ENCODE results near the gene ZNF695.
A peak's percentile ranks its signal among the peaks of the same experiment; 100 is the strongest.
"Not testable (repeated sequence)": the region's sequence is repeated elsewhere in the genome, so short reads cannot be mapped to it uniquely, and the experiment has no call there.

The ZNF695 gene

DNA sequence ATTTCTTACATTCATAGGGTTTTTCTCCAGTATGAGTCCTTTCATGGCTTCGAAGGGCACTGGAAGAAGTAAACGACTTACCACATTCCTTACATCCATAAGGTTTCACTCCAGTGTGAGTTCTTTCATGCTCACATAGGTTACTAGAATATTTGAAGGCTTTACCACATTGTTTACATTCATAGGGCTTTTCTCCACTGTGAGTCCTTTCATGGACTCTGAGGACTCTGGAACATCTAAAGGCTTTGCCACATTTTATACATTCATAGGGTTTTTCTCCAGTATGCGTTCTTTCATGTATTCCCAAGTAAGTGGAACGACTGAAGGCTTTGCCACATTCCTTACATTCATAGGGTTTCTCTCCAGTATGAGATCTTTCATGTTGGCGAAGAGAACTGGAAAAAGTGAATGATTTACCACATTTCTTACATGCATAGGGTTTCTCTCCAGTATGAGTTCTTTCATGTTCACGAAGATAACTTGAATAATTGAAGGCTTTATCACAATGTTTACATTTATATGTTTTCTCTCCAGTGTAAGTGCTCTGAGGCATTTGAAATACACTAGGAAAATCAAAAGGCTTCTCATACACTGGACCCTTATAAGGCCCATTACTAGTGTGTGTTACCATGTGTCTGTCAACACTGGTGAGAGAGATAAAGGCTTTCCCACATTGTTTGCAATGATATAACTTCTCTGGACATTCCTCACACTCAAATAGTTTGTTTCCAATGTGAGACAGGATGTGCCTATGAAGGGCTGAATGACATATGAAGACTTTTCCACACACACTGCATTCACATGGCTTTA, 29.9 kb upstream of the ZNF695 start:
- Histone ChIP-seq H3K4me3 (no peak overlapping the region), H3K27ac (no peak overlapping the region)
- TF ChIP-seq CTCF (IDR thresholded peaks at IDR 0.05): no peak
- DNase-seq (ENCODE audit: low spot score): no peak

- not testable (repeated sequence) for DNase-seq (ENCODE audit: low spot score); H3K4me3 ChIP-seq; H3K27ac ChIP-seq
Observed at GRCh38 chr1:247032306-247032705, 24.4 kb upstream of the ZNF695 start.

- DNase-seq (ENCODE audit: low spot score); H3K27ac ChIP-seq; H3K4me3 ChIP-seq: not testable (repeated sequence)
Observed at GRCh38 chr1:247024658-247025057, 16.8 kb upstream of the ZNF695 start.

GRCh38 chr1:247013391-247013790, 5.5 kb upstream of the ZNF695 start:
- H3K4me3 ChIP-seq: no peak overlapping the region
- TF ChIP-seq CTCF (IDR thresholded peaks at IDR 0.05): no peak
- H3K27ac ChIP-seq: no peak overlapping the region
- no peak for DNase-seq (ENCODE audit: low spot score)

DNA sequence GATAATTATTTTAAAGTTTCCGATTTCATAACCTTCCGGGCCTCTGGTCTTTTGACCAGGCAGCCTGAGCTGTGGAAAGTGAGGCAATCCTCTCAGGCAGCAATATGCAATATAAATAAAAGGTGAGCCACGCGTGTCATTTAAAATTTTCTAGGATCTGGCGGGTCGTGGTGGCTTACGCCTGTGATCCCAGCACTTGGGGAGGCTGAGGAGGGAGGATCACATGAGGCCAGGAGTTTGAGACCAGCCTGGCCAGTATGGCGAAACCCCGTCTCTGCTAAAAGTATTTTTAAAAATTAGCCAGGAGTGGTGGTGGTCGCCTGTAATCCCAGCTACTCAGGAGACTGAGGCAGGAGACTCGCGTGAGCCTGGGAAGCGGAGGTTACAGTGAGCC, 546 bp upstream of the ZNF695 start:
- Histone ChIP-seq H3K27ac (no peak overlapping the region), H3K4me3 (peak overlapping the region; percentile 77)
- DNase-seq (ENCODE audit: low spot score): no peak
- no peak for TF ChIP-seq CTCF (IDR thresholded peaks at IDR 0.05)

- not testable (repeated sequence) for H3K4me3 ChIP-seq; DNase-seq (ENCODE audit: low spot score); H3K27ac ChIP-seq
Observed at GRCh38 chr1:247004081-247004480, 3.8 kb downstream of the ZNF695 start.

DNA sequence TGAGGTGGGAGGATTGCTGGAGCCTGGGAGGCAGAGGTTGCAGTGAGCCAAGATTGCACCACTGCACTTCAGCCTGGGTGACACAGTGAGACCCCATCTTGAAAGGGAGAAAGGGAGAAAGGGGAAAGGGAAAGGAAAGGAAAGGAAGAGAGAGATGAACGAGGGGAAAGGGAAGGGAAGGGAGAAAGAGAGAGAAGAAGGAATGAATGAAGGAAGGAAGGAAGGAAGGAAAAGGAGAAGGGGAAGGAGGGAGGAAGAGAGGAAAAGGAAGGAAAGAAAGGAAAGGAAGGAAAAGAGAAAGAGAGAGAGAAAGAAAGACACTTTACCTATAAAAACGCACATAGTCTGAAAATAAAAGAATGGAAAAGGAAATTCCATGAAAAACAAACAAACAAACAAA, 18.0 kb downstream of the ZNF695 start:
- TF ChIP-seq CTCF (IDR thresholded peaks at IDR 0.05): no peak
- Histone ChIP-seq H3K27ac (no peak overlapping the region), H3K4me3 (no peak overlapping the region)
- no peak for DNase-seq (ENCODE audit: low spot score)

DNA sequence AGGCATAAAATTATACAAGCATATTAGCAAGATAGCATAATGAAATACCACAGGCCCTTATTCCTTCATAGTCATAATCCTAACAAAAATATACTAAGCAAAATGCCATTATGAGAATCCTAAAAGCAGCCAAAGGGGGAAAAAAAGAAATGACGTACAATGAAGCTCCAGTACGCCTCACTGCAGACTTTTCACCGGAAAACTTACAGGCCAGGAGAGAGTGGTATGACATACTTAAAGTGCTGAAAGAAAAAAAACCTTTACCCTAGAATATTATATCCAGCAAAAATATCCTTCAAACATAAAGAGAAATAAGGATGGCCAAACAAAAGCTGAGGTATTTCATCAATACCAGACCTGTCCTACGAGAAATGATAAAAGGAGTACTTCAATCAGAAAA, 19.5 kb downstream of the ZNF695 start:
- Histone ChIP-seq H3K4me3 (no peak overlapping the region), H3K27ac (no peak overlapping the region)
- TF ChIP-seq CTCF (IDR thresholded peaks at IDR 0.05): no peak
- DNase-seq (ENCODE audit: low spot score): no peak

Data from coronary artery (tissue), 2 donors.